Endothelial cell of umbilical vein (primary cell): ENCODE data around the gene MAGED1.

Source experiments
- CTCF ChIP-seq, 2 donors: IDR thresholded peaks; 1 replicate in 1 of 2; 2 replicates in 1 of 2; pipeline ENCODE4 v1.5.1; 2011; ENCODE audit warnings: low read length in 2 of 2, mild to moderate bottlenecking in 2 of 2, moderate library complexity in 2 of 2, control low read depth in 1 of 2, inconsistent platforms in 1 of 2, low read depth in 1 of 2; ENCODE audit not compliant: insufficient read depth in 1 of 2; ENCODE audit errors: extremely low read depth in 1 of 2
- EZH2 ChIP-seq: IDR thresholded peaks from 2 replicates; pipeline ENCODE4 v1.6.1; 2012; ENCODE audit warnings: borderline replicate concordance, low read depth, mild to moderate bottlenecking, moderate library complexity, low read length, inconsistent platforms; ENCODE audit not compliant: severe bottlenecking
- GATA2 ChIP-seq: IDR thresholded peaks from 2 replicates; pipeline ENCODE4 v1.7.0; 2011; ENCODE audit warnings: low read depth, mild to moderate bottlenecking, moderate library complexity, mixed read lengths, low read length; ENCODE audit not compliant: insufficient read length, insufficient read depth
- JUN ChIP-seq: IDR thresholded peaks from 2 replicates; pipeline ENCODE4 v1.6.1; 2011; ENCODE audit warnings: borderline replicate concordance, low read depth; ENCODE audit not compliant: insufficient read length, insufficient read depth
- POLR2A ChIP-seq: IDR thresholded peaks from 2 replicates; pipeline ENCODE4 v1.6.1; 2012; ENCODE audit warnings: low read depth, mild to moderate bottlenecking, control low read depth, low read length
- POLR2AphosphoS5 ChIP-seq: IDR thresholded peaks from 2 replicates; pipeline ENCODE4 v1.6.1; 2012; ENCODE audit warnings: low read depth, mild to moderate bottlenecking, control low read depth, low read length, moderate library complexity; ENCODE audit not compliant: insufficient read depth

GRCh38 chrX:51917604-51918003 lies 24.2 kb downstream of the MAGED1 start:
- TF ChIP-seq CTCF (IDR thresholded peaks at IDR 0.05; ENCODE audit: extremely low read depth in 1 of 2, insufficient read depth in 1 of 2, low read depth in 1 of 2, low read length in 2 of 2) (no peak), GATA2 (no peak), POLR2A (no peak), POLR2AphosphoS5 (no peak), JUN (no peak), EZH2 (no peak)
